ENCODE data around the gene ADGRL2. TPM values are rescaled to one million over a fixed set of nuclear protein-coding genes. Genes with fewer than 3 reads are reported as not detected.

ADGRL2 gene
- total and polyA plus RNA-seq, 9 of the 15 experiments (the other 6 are each of a cell fraction or from before 2014, with no cell fraction given), result 0.03 to 0.15 (median 0.13) TPM; not detected in 6

DNA sequence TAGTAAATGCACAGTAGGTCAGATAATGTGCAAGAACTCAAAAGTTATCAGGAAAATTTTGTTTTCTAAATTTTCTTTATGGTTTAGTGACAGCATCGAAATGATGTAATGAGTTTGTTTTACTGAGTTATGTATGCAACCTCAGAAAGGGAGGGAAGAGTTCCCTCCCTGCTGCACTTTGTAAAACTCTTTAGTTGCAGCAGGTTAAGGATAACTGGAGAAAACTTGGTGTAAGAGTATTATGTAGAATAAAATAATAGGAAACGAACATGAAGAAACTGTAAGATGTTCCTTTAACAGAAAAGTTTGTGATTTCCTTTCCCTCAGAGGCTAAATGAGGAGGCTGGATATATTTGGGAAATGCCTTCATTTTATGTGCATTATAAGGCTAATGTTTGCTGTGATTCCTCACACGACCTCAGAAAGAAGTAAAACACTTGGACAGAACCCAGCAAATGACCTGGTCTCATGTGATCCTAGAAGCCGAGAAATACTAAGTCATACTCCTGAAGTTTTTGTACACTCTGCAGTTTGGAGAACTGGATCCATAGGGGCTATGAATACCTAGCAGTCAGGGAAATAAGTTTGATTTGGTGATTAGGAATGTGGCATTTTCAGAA, 35.4 kb downstream of the ADGRL2 start:
- no peaks in the 10 kb centered on the region for H3K9me1 ChIP-seq (ENCODE audit: control insufficient read depth, insufficient read depth, low read length)
- DNase-seq (ENCODE audit: extremely low read depth in 1 of 4, low spot score in 3 of 4) (no peak), ATAC-seq (no peak), FAIRE-seq (no peak)
- no peak overlapping the region for H3K9ac ChIP-seq (ENCODE audit: insufficient read depth in 1 of 2, low read depth in 2 of 2, low read length in 2 of 2)
- no peaks in the 10 kb centered on the region for H4K20me1 ChIP-seq (replicated peaks; ENCODE audit: control insufficient read depth, insufficient read depth, low read length)
- no TSS peak for BruUV-seq (replicated peaks)
- H3K27ac ChIP-seq (ENCODE audit: extremely low read depth, low read depth, low read length), result no peak overlapping the region
- no peak overlapping the region for H3K4me2 ChIP-seq (ENCODE audit: insufficient read depth, low read length)
- no peak overlapping the region for H3K4me3 ChIP-seq
- CTCF ChIA-PET (ENCODE audit: low intra/inter-chr PET ratio), result no interaction called here
- intact Hi-C loops (cut with micrococcal nuclease) (no loop called here), in situ Hi-C loops (cut with MboI) (no loop called here)
- no peaks in the 10 kb centered on the region for H3K4me1 ChIP-seq (replicated peaks in 1 of 2; ENCODE audit: control insufficient read depth in 2 of 2, insufficient read depth in 2 of 2, low read length in 2 of 2)
- H3K79me2 ChIP-seq (ENCODE audit: control insufficient read depth, insufficient read depth, low read length), result no peaks in the 10 kb centered on the region
- no peaks in the 10 kb centered on the region for H3K36me3 ChIP-seq (ENCODE audit: control insufficient read depth, insufficient read depth, low read length)
- H2AFZ ChIP-seq (ENCODE audit: low read depth, low read length), result no peak overlapping the region
- no peaks in the 10 kb centered on the region for H3K27me3 ChIP-seq (ENCODE audit: control insufficient read depth in 2 of 2, insufficient read depth in 2 of 2, low read length in 2 of 2)
- WGBS (ENCODE audit: insufficient coverage, low coverage, missing lambda C conversion rate), result 0% methylated on average over 4 of the region's 4 CpGs
- POLR2A ChIA-PET, result no interaction called here
- no peaks in the 10 kb centered on the region for H3K9me3 ChIP-seq (replicated peaks; ENCODE audit: control insufficient read depth, insufficient read depth, low read depth, low read length)
- TF ChIP-seq, protein P1, sequence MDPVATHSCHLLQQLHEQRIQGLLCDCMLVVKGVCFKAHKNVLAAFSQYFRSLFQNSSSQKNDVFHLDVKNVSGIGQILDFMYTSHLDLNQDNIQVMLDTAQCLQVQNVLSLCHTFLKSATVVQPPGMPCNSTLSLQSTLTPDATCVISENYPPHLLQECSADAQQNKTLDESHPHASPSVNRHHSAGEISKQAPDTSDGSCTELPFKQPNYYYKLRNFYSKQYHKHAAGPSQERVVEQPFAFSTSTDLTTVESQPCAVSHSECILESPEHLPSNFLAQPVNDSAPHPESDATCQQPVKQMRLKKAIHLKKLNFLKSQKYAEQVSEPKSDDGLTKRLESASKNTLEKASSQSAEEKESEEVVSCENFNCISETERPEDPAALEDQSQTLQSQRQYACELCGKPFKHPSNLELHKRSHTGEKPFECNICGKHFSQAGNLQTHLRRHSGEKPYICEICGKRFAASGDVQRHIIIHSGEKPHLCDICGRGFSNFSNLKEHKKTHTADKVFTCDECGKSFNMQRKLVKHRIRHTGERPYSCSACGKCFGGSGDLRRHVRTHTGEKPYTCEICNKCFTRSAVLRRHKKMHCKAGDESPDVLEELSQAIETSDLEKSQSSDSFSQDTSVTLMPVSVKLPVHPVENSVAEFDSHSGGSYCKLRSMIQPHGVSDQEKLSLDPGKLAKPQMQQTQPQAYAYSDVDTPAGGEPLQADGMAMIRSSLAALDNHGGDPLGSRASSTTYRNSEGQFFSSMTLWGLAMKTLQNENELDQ (CRISPR knock-in tag; IDR thresholded peaks at IDR 0.05; ENCODE audit: borderline replicate concordance), result no peak
- no peak for TF ChIP-seq ZNF507 (tag; conservative IDR thresholded peaks at IDR 0.05)
- TF ChIP-seq RAD51 (IDR thresholded peaks at IDR 0.05; ENCODE audit: borderline replicate concordance, low read depth), result no peak
- no peak for TF ChIP-seq RBFOX2 (IDR thresholded peaks at IDR 0.05; ENCODE audit: low read depth, low read length)
- TF ChIP-seq YBX1 (IDR thresholded peaks at IDR 0.05), result no peak
- no peak for TF ChIP-seq FOXP1 (CRISPR knock-in tag; IDR thresholded peaks at IDR 0.05)
- TF ChIP-seq ELF4 (CRISPR knock-in tag; IDR thresholded peaks at IDR 0.05), result no peak
- no peak for TF ChIP-seq NBN (IDR thresholded peaks at IDR 0.05; ENCODE audit: low read depth)
- TF ChIP-seq, protein P2, sequence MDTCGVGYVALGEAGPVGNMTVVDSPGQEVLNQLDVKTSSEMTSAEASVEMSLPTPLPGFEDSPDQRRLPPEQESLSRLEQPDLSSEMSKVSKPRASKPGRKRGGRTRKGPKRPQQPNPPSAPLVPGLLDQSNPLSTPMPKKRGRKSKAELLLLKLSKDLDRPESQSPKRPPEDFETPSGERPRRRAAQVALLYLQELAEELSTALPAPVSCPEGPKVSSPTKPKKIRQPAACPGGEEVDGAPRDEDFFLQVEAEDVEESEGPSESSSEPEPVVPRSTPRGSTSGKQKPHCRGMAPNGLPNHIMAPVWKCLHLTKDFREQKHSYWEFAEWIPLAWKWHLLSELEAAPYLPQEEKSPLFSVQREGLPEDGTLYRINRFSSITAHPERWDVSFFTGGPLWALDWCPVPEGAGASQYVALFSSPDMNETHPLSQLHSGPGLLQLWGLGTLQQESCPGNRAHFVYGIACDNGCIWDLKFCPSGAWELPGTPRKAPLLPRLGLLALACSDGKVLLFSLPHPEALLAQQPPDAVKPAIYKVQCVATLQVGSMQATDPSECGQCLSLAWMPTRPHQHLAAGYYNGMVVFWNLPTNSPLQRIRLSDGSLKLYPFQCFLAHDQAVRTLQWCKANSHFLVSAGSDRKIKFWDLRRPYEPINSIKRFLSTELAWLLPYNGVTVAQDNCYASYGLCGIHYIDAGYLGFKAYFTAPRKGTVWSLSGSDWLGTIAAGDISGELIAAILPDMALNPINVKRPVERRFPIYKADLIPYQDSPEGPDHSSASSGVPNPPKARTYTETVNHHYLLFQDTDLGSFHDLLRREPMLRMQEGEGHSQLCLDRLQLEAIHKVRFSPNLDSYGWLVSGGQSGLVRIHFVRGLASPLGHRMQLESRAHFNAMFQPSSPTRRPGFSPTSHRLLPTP (IDR thresholded peaks at IDR 0.05; ENCODE audit: borderline replicate concordance, extremely low read depth, insufficient read length), result no peak
- TF ChIP-seq KLF1 (tag; IDR thresholded peaks at IDR 0.05), result no peak
- TF ChIP-seq ZNF408 (CRISPR knock-in tag; IDR thresholded peaks at IDR 0.05; ENCODE audit: low read depth), result no peak
- TF ChIP-seq, protein P3, sequence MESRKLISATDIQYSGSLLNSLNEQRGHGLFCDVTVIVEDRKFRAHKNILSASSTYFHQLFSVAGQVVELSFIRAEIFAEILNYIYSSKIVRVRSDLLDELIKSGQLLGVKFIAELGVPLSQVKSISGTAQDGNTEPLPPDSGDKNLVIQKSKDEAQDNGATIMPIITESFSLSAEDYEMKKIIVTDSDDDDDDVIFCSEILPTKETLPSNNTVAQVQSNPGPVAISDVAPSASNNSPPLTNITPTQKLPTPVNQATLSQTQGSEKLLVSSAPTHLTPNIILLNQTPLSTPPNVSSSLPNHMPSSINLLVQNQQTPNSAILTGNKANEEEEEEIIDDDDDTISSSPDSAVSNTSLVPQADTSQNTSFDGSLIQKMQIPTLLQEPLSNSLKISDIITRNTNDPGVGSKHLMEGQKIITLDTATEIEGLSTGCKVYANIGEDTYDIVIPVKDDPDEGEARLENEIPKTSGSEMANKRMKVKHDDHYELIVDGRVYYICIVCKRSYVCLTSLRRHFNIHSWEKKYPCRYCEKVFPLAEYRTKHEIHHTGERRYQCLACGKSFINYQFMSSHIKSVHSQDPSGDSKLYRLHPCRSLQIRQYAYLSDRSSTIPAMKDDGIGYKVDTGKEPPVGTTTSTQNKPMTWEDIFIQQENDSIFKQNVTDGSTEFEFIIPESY (CRISPR knock-in tag; IDR thresholded peaks at IDR 0.05), result no peak
- TF ChIP-seq, protein P4, sequence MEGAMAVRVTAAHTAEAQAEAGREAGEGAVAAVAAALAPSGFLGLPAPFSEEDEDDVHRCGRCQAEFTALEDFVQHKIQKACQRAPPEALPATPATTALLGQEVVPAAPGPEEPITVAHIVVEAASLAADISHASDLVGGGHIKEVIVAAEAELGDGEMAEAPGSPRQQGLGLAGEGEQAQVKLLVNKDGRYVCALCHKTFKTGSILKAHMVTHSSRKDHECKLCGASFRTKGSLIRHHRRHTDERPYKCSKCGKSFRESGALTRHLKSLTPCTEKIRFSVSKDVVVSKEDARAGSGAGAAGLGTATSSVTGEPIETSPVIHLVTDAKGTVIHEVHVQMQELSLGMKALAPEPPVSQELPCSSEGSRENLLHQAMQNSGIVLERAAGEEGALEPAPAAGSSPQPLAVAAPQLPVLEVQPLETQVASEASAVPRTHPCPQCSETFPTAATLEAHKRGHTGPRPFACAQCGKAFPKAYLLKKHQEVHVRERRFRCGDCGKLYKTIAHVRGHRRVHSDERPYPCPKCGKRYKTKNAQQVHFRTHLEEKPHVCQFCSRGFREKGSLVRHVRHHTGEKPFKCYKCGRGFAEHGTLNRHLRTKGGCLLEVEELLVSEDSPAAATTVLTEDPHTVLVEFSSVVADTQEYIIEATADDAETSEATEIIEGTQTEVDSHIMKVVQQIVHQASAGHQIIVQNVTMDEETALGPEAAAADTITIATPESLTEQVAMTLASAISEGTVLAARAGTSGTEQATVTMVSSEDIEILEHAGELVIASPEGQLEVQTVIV (CRISPR knock-in tag; IDR thresholded peaks at IDR 0.05; ENCODE audit: borderline replicate concordance), result no peak
